ENCODE results near the gene SLC38A11. TPM values are rescaled to one million over a fixed set of nuclear protein-coding genes. Genes with fewer than 3 reads are reported as not detected.

The SLC38A11 gene
- total RNA-seq, 4 donors from 2014 or later = 0.20 to 2.8 (median 0.78) TPM; not detected in 1

DNA sequence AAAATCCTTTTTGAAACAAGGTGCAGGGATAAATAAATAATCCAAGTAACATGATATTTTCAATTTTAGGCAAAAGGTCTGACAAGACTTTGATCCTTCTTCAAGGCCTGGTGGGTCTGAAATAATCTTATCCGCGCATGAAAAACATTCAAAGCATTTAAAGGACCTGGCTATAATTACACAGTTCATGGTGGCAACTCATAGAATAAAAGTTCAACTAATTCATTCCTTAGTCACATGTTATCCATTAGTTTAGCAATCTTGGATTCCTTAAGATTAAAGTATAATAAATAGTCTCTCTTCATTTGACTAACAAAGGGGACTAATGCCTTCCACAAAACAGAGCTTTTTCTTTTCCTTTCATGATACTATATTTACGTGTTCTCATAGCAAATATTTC, 21.0 kb upstream of the SLC38A11 start:
- ATAC-seq (no peak), DNase-seq (no peak)
- in situ Hi-C loops (cut with MboI; ENCODE audit: low sequenced_read_pairs in 4 of 4) = loop anchor here in 1 of 4 donors (25.0 kb wide), 1 partner anchor 311 kb away; no protein-coding TSS in a partner anchor
- intact Hi-C loops (cut with DNase I; ENCODE audit: low total_unique reads) = no loop called here
- Histone ChIP-seq H3K36me3 (no peaks in the 10 kb centered on the region), H3K4me1 (no peaks in the 10 kb centered on the region), H3K9me3 (no peaks in the 10 kb centered on the region), H3K27ac (no peak overlapping the region), H3K27me3 (no peaks in the 10 kb centered on the region), H3K4me3 (no peak overlapping the region)
- TF ChIP-seq, protein P1, sequence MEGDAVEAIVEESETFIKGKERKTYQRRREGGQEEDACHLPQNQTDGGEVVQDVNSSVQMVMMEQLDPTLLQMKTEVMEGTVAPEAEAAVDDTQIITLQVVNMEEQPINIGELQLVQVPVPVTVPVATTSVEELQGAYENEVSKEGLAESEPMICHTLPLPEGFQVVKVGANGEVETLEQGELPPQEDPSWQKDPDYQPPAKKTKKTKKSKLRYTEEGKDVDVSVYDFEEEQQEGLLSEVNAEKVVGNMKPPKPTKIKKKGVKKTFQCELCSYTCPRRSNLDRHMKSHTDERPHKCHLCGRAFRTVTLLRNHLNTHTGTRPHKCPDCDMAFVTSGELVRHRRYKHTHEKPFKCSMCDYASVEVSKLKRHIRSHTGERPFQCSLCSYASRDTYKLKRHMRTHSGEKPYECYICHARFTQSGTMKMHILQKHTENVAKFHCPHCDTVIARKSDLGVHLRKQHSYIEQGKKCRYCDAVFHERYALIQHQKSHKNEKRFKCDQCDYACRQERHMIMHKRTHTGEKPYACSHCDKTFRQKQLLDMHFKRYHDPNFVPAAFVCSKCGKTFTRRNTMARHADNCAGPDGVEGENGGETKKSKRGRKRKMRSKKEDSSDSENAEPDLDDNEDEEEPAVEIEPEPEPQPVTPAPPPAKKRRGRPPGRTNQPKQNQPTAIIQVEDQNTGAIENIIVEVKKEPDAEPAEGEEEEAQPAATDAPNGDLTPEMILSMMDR (IDR thresholded peaks at IDR 0.05 in 4 of 5, conservative IDR thresholded peaks at IDR 0.05 in 1 of 5) = no peak
- no peak for TF ChIP-seq POLR2A (IDR thresholded peaks at IDR 0.05)

DNA sequence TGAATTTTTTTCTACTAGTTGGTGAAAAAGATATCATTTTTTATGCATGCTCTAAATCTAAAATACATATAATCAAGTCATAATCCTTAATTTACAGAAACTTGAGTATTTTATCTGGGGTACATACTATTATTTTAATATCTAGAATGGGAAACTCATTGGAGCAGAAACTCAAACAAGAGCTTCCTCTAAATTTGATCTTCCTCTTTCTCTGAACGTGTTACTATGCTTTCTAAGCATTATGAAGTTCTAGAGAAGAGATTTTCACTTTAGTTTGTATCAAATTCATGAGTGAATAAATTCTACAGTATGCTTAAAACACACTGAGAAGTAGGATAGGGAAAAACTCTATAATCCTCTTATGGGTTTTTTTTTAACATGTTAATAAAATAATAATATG, 20.6 kb upstream of the SLC38A11 start:
- TF ChIP-seq POLR2A (IDR thresholded peaks at IDR 0.05) = no peak
- TF ChIP-seq, protein P1 (IDR thresholded peaks at IDR 0.05 in 4 of 5, conservative IDR thresholded peaks at IDR 0.05 in 1 of 5) = no peak
- Histone ChIP-seq H3K4me1 (no peaks in the 10 kb centered on the region), H3K27ac (no peak overlapping the region), H3K4me3 (no peak overlapping the region), H3K27me3 (no peaks in the 10 kb centered on the region), H3K36me3 (no peaks in the 10 kb centered on the region), H3K9me3 (no peaks in the 10 kb centered on the region)
- ATAC-seq (no peak), DNase-seq (no peak)
- intact Hi-C loops (cut with DNase I; ENCODE audit: low total_unique reads) (no loop called here), in situ Hi-C loops (cut with MboI; ENCODE audit: low sequenced_read_pairs in 4 of 4) (loop anchor here in 1 of 4 donors (25.0 kb wide), 1 partner anchor 311 kb away; no protein-coding TSS in a partner anchor)

DNA sequence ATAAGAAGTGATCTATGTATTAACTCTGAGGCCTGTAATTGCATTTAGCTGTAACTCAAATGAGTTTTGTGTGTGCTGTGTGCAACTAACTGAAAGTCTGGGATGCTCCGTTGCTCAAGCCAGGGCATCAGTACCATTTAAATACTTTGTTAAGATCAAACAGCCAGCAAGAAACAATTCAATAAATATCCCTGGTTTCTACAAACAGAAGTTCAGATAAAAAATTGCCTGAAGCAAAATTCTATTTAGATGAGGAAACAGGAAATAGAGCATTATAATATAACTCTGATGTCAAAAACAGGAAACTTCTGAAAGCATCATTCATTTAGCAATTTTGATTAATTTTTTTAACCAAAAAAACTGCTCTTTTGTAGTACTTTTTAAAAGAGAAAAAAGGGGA, 18.9 kb upstream of the SLC38A11 start:
- Histone ChIP-seq H3K4me3 (no peak overlapping the region), H3K27me3 (no peaks in the 10 kb centered on the region), H3K27ac (no peak overlapping the region), H3K9me3 (no peaks in the 10 kb centered on the region), H3K36me3 (no peaks in the 10 kb centered on the region), H3K4me1 (no peaks in the 10 kb centered on the region)
- TF ChIP-seq, protein P1 (IDR thresholded peaks at IDR 0.05 in 4 of 5, conservative IDR thresholded peaks at IDR 0.05 in 1 of 5) = no peak
- TF ChIP-seq POLR2A (IDR thresholded peaks at IDR 0.05) = no peak
- in situ Hi-C loops (cut with MboI; ENCODE audit: low sequenced_read_pairs in 4 of 4) = no loop called here
- ATAC-seq (no peak), DNase-seq (no peak)
- intact Hi-C loops (cut with DNase I; ENCODE audit: low total_unique reads) = no loop called here

DNA sequence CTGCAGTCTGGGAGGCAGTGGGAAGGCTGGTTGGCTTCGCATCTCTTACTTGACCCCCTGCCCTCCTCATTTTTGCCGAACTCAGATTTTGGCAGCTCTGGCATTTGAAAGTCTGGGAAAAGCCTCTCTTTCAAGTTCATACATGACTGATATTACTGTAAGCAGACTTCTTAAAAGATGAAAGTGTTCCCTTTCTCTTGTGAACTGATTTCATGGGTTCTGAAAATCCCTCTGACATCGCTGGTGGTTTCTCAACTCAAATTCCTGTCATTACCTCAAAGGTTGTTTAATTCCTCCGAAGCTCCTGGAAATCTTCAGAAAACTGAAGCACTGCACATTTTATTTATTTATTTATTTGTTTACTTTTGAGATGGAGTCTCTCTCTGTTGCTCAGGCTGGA, 16.9 kb upstream of the SLC38A11 start:
- Histone ChIP-seq H3K4me1 (no peaks in the 10 kb centered on the region), H3K9me3 (no peaks in the 10 kb centered on the region), H3K36me3 (no peaks in the 10 kb centered on the region), H3K4me3 (no peak overlapping the region), H3K27me3 (no peaks in the 10 kb centered on the region), H3K27ac (no peak overlapping the region)
- intact Hi-C loops (cut with DNase I; ENCODE audit: low total_unique reads) = no loop called here
- DNase-seq (no peak), ATAC-seq (no peak)
- TF ChIP-seq POLR2A (IDR thresholded peaks at IDR 0.05) = no peak
- TF ChIP-seq, protein P1 (IDR thresholded peaks at IDR 0.05 in 4 of 5, conservative IDR thresholded peaks at IDR 0.05 in 1 of 5) = no peak
- in situ Hi-C loops (cut with MboI; ENCODE audit: low sequenced_read_pairs in 4 of 4) = no loop called here
